ENCODE measurements around the gene WASHC1. TPM values are rescaled to one million over a fixed set of nuclear protein-coding genes. Genes with fewer than 3 reads are reported as not detected.
"Not testable (repeated sequence)": the region's sequence is repeated elsewhere in the genome, so short reads cannot be mapped to it uniquely, and the experiment has no call there.

WASHC1 gene
- total RNA-seq, 1 donor, result 3.6 TPM

GRCh38 chr9:46639-47271, 17.5 kb upstream of the WASHC1 start:
- not testable (repeated sequence) for H3K27me3 ChIP-seq (ENCODE audit: insufficient read depth, low read length); H3K4me2 ChIP-seq (ENCODE audit: insufficient read depth, low read length); DNase-seq (ENCODE audit: insufficient read length, low spot score, missing footprints); H2AFZ ChIP-seq (ENCODE audit: low read length); H3K9me3 ChIP-seq (ENCODE audit: low read depth, low read length); H3K27ac ChIP-seq (ENCODE audit: low read depth, low read length); H3K4me1 ChIP-seq (ENCODE audit: insufficient read depth, low read length); H4K20me1 ChIP-seq (ENCODE audit: insufficient read depth, low read length); H3K4me3 ChIP-seq (ENCODE audit: insufficient read depth, low read length); H3K36me3 ChIP-seq (ENCODE audit: insufficient read depth, low read length); H3K79me2 ChIP-seq (ENCODE audit: insufficient read depth, low read length)

- not testable (repeated sequence) for H3K4me3 ChIP-seq (ENCODE audit: insufficient read depth, low read length); H2AFZ ChIP-seq (ENCODE audit: low read length); H3K27me3 ChIP-seq (ENCODE audit: insufficient read depth, low read length); DNase-seq (ENCODE audit: insufficient read length, low spot score, missing footprints); H3K9me3 ChIP-seq (ENCODE audit: low read depth, low read length); H3K4me2 ChIP-seq (ENCODE audit: insufficient read depth, low read length); H3K36me3 ChIP-seq (ENCODE audit: insufficient read depth, low read length); H3K4me1 ChIP-seq (ENCODE audit: insufficient read depth, low read length); H3K27ac ChIP-seq (ENCODE audit: low read depth, low read length); H4K20me1 ChIP-seq (ENCODE audit: insufficient read depth, low read length); H3K79me2 ChIP-seq (ENCODE audit: insufficient read depth, low read length)
Observed at GRCh38 chr9:46164-46563, 16.9 kb upstream of the WASHC1 start.

- not testable (repeated sequence) for H3K36me3 ChIP-seq (ENCODE audit: insufficient read depth, low read length); H3K4me2 ChIP-seq (ENCODE audit: insufficient read depth, low read length); H3K9me3 ChIP-seq (ENCODE audit: low read depth, low read length); H3K4me3 ChIP-seq (ENCODE audit: insufficient read depth, low read length); H3K79me2 ChIP-seq (ENCODE audit: insufficient read depth, low read length); H3K4me1 ChIP-seq (ENCODE audit: insufficient read depth, low read length); H3K27me3 ChIP-seq (ENCODE audit: insufficient read depth, low read length); DNase-seq (ENCODE audit: insufficient read length, low spot score, missing footprints); H3K27ac ChIP-seq (ENCODE audit: low read depth, low read length); H4K20me1 ChIP-seq (ENCODE audit: insufficient read depth, low read length); H2AFZ ChIP-seq (ENCODE audit: low read length)
Observed at GRCh38 chr9:45180-45878, 16.1 kb upstream of the WASHC1 start.

GRCh38 chr9:44416-44815, 15.2 kb upstream of the WASHC1 start:
- not testable (repeated sequence) for H4K20me1 ChIP-seq (ENCODE audit: insufficient read depth, low read length); H3K4me2 ChIP-seq (ENCODE audit: insufficient read depth, low read length); H3K79me2 ChIP-seq (ENCODE audit: insufficient read depth, low read length); H3K4me3 ChIP-seq (ENCODE audit: insufficient read depth, low read length); H3K4me1 ChIP-seq (ENCODE audit: insufficient read depth, low read length); DNase-seq (ENCODE audit: insufficient read length, low spot score, missing footprints); H3K27ac ChIP-seq (ENCODE audit: low read depth, low read length); H3K27me3 ChIP-seq (ENCODE audit: insufficient read depth, low read length); H3K9me3 ChIP-seq (ENCODE audit: low read depth, low read length); H2AFZ ChIP-seq (ENCODE audit: low read length); H3K36me3 ChIP-seq (ENCODE audit: insufficient read depth, low read length)

- not testable (repeated sequence) for H3K27ac ChIP-seq (ENCODE audit: low read depth, low read length); H3K4me3 ChIP-seq (ENCODE audit: insufficient read depth, low read length); DNase-seq (ENCODE audit: insufficient read length, low spot score, missing footprints); H3K27me3 ChIP-seq (ENCODE audit: insufficient read depth, low read length); H3K4me1 ChIP-seq (ENCODE audit: insufficient read depth, low read length); H3K36me3 ChIP-seq (ENCODE audit: insufficient read depth, low read length); H3K79me2 ChIP-seq (ENCODE audit: insufficient read depth, low read length); H3K4me2 ChIP-seq (ENCODE audit: insufficient read depth, low read length); H2AFZ ChIP-seq (ENCODE audit: low read length); H4K20me1 ChIP-seq (ENCODE audit: insufficient read depth, low read length); H3K9me3 ChIP-seq (ENCODE audit: low read depth, low read length)
Observed at GRCh38 chr9:43636-44035, 14.4 kb upstream of the WASHC1 start.

- H3K9me3 ChIP-seq (ENCODE audit: low read depth, low read length); H3K79me2 ChIP-seq (ENCODE audit: insufficient read depth, low read length); H4K20me1 ChIP-seq (ENCODE audit: insufficient read depth, low read length); H3K4me1 ChIP-seq (ENCODE audit: insufficient read depth, low read length); DNase-seq (ENCODE audit: insufficient read length, low spot score, missing footprints); H3K4me2 ChIP-seq (ENCODE audit: insufficient read depth, low read length); H3K27me3 ChIP-seq (ENCODE audit: insufficient read depth, low read length); H3K4me3 ChIP-seq (ENCODE audit: insufficient read depth, low read length); H3K36me3 ChIP-seq (ENCODE audit: insufficient read depth, low read length); H2AFZ ChIP-seq (ENCODE audit: low read length); H3K27ac ChIP-seq (ENCODE audit: low read depth, low read length): not testable (repeated sequence)
Observed at GRCh38 chr9:43116-43515, 13.9 kb upstream of the WASHC1 start.

GRCh38 chr9:41819-42218, 12.6 kb upstream of the WASHC1 start:
- not testable (repeated sequence) for H3K4me1 ChIP-seq (ENCODE audit: insufficient read depth, low read length); H3K4me2 ChIP-seq (ENCODE audit: insufficient read depth, low read length); H3K27me3 ChIP-seq (ENCODE audit: insufficient read depth, low read length); H3K4me3 ChIP-seq (ENCODE audit: insufficient read depth, low read length); H3K27ac ChIP-seq (ENCODE audit: low read depth, low read length); H3K36me3 ChIP-seq (ENCODE audit: insufficient read depth, low read length); DNase-seq (ENCODE audit: insufficient read length, low spot score, missing footprints); H3K79me2 ChIP-seq (ENCODE audit: insufficient read depth, low read length); H4K20me1 ChIP-seq (ENCODE audit: insufficient read depth, low read length); H2AFZ ChIP-seq (ENCODE audit: low read length); H3K9me3 ChIP-seq (ENCODE audit: low read depth, low read length)

GRCh38 chr9:41261-41676, 12.0 kb upstream of the WASHC1 start:
- H3K4me1 ChIP-seq (ENCODE audit: insufficient read depth, low read length); H3K4me2 ChIP-seq (ENCODE audit: insufficient read depth, low read length); H3K9me3 ChIP-seq (ENCODE audit: low read depth, low read length); H2AFZ ChIP-seq (ENCODE audit: low read length); H3K36me3 ChIP-seq (ENCODE audit: insufficient read depth, low read length); H4K20me1 ChIP-seq (ENCODE audit: insufficient read depth, low read length); DNase-seq (ENCODE audit: insufficient read length, low spot score, missing footprints); H3K27me3 ChIP-seq (ENCODE audit: insufficient read depth, low read length); H3K79me2 ChIP-seq (ENCODE audit: insufficient read depth, low read length); H3K27ac ChIP-seq (ENCODE audit: low read depth, low read length); H3K4me3 ChIP-seq (ENCODE audit: insufficient read depth, low read length): not testable (repeated sequence)

GRCh38 chr9:32308-32707, 3.1 kb upstream of the WASHC1 start:
- not testable (repeated sequence) for DNase-seq (ENCODE audit: insufficient read length, low spot score, missing footprints); H3K79me2 ChIP-seq (ENCODE audit: insufficient read depth, low read length)

More at GRCh38 chr9:32308-32707, 3.1 kb upstream of the WASHC1 start:
- H4K20me1 ChIP-seq (ENCODE audit: insufficient read depth, low read length); H3K27me3 ChIP-seq (ENCODE audit: insufficient read depth, low read length); H3K9me3 ChIP-seq (ENCODE audit: low read depth, low read length); H2AFZ ChIP-seq (ENCODE audit: low read length); H3K4me1 ChIP-seq (ENCODE audit: insufficient read depth, low read length); H3K4me3 ChIP-seq (ENCODE audit: insufficient read depth, low read length); H3K4me2 ChIP-seq (ENCODE audit: insufficient read depth, low read length); H3K27ac ChIP-seq (ENCODE audit: low read depth, low read length); H3K36me3 ChIP-seq (ENCODE audit: insufficient read depth, low read length): not testable (repeated sequence)
